ENCODE data around the gene ACBD3. TPM values are rescaled to one million over a fixed set of nuclear protein-coding genes. Genes with fewer than 3 reads are reported as not detected.

ACBD3 gene
- total RNA-seq, 2 donors from 2014 or later: 27.0 to 34.3 TPM

DNA sequence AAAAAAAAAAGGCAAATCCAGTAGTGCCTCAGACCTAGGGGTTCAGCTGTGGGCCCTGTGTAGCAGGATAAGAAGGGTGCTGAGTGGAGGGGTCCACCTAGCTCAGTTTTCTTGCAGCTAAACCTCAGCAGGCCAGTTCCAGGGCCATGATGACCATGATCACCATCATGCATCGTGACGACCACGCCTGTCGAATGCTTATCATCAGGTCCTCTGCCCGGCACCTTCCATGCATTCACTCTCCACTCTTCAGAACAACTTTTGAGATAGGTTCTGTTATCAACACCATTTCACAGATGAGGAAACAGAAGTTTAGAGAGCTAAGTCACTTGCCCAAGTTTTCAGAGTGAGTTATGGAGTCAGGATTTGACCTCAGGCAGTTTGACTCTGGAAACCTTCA lies 54.9 kb downstream of the ACBD3 start:
- Histone ChIP-seq H3K36me3 (replicated peaks in 1 of 2; ENCODE audit: insufficient read depth in 1 of 2, low read depth in 2 of 2) (no peaks in the 10 kb centered on the region), H3K27me3 (no peaks in the 10 kb centered on the region), H3K27ac (no peak overlapping the region), H3K4me1 (peaks cover 56% of the 10 kb centered on the region), H3K9me3 (no peaks in the 10 kb centered on the region), H3K4me3 (no peak overlapping the region)
- 91 to 96% methylated on average over 5 of the region's 5 CpGs for WGBS, 2 donors
- intact Hi-C loops (cut with DNase I): no loop called here
- ATAC-seq (no peak), DNase-seq (no peak)
- TF ChIP-seq, protein P1, sequence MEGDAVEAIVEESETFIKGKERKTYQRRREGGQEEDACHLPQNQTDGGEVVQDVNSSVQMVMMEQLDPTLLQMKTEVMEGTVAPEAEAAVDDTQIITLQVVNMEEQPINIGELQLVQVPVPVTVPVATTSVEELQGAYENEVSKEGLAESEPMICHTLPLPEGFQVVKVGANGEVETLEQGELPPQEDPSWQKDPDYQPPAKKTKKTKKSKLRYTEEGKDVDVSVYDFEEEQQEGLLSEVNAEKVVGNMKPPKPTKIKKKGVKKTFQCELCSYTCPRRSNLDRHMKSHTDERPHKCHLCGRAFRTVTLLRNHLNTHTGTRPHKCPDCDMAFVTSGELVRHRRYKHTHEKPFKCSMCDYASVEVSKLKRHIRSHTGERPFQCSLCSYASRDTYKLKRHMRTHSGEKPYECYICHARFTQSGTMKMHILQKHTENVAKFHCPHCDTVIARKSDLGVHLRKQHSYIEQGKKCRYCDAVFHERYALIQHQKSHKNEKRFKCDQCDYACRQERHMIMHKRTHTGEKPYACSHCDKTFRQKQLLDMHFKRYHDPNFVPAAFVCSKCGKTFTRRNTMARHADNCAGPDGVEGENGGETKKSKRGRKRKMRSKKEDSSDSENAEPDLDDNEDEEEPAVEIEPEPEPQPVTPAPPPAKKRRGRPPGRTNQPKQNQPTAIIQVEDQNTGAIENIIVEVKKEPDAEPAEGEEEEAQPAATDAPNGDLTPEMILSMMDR (IDR thresholded peaks at IDR 0.05): no peak
- TF ChIP-seq POLR2A (IDR thresholded peaks at IDR 0.05): no peak

DNA sequence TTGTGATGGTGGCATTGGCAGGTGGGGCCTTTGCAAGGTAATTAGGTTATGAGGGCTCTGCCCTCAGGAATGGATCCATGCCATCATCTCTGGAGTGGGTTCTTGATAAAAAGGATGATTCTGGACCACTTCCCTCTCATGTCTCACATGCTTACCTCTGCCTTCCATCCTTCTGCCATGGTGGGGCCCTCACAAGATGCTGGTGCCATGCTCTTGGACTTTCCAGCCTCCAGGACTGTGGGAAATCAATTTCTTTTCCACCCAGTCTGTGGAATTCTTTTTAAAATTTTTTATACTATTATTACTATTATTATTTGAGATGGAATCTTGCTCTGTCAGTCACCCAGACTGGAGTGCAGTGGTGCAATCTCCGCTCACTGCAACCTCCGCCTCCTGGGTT lies 57.3 kb downstream of the ACBD3 start:
- Histone ChIP-seq H3K4me3 (no peak overlapping the region), H3K27me3 (no peaks in the 10 kb centered on the region), H3K4me1 (peaks cover 51% of the 10 kb centered on the region), H3K9me3 (no peaks in the 10 kb centered on the region), H3K36me3 (replicated peaks in 1 of 2; ENCODE audit: insufficient read depth in 1 of 2, low read depth in 2 of 2) (no peaks in the 10 kb centered on the region), H3K27ac (no peak overlapping the region)
- intact Hi-C loops (cut with DNase I): no loop called here
- WGBS, 2 donors: 100% methylated on average over 2 of the region's 2 CpGs
- ATAC-seq (no peak), DNase-seq (peak in 1 of 4 donors; percentile 1)
- TF ChIP-seq POLR2A (IDR thresholded peaks at IDR 0.05): no peak

DNA sequence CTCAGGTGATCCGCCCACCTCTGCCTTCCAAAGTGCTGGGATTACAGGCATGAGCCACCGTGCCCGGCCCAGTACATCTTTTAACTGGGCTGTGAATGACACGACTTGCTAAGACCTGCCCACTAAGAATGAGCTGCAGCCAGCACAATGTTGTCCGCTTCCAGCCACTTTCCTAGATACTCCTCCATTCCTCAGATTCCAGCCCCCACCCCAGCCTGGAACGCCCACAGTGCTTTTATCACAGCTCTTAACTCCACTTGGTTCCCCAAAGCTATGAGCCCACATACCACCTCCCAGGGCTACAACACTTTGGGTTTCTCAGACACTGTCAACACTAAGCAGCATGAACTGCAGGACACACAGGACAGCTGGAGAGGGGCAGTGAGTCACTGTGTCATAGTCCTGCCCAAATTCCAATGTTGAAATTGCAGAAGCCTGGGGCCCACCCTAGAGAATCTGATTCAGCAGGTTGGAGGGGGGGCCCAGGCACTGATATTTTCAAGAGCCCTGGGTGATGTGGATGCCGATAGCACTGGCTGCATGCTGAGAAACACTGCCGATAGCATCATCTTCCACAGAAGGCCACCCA lies 58.0 kb downstream of the ACBD3 start:
- DNase-seq: peak in 1 of 4 donors; percentile 10
- H3K27me3 ChIP-seq: no peaks in the 10 kb centered on the region
- peaks cover 50% of the 10 kb centered on the region for H3K4me1 ChIP-seq
- no peaks in the 10 kb centered on the region for H3K36me3 ChIP-seq (replicated peaks in 1 of 2; ENCODE audit: insufficient read depth in 1 of 2, low read depth in 2 of 2)
- H3K27ac ChIP-seq: peak overlapping the region; percentile 51 to 87 (median 82)
- H3K4me3 ChIP-seq: no peak overlapping the region
- WGBS, 2 donors: 71 to 80% methylated on average over 7 to 8 of the region's 8 CpGs
- ATAC-seq: no peak
- no peaks in the 10 kb centered on the region for H3K9me3 ChIP-seq
- no peak for TF ChIP-seq POLR2A (IDR thresholded peaks at IDR 0.05)
- TF ChIP-seq, protein P1 (IDR thresholded peaks at IDR 0.05): no peak
- intact Hi-C loops (cut with DNase I): no loop called here

DNA sequence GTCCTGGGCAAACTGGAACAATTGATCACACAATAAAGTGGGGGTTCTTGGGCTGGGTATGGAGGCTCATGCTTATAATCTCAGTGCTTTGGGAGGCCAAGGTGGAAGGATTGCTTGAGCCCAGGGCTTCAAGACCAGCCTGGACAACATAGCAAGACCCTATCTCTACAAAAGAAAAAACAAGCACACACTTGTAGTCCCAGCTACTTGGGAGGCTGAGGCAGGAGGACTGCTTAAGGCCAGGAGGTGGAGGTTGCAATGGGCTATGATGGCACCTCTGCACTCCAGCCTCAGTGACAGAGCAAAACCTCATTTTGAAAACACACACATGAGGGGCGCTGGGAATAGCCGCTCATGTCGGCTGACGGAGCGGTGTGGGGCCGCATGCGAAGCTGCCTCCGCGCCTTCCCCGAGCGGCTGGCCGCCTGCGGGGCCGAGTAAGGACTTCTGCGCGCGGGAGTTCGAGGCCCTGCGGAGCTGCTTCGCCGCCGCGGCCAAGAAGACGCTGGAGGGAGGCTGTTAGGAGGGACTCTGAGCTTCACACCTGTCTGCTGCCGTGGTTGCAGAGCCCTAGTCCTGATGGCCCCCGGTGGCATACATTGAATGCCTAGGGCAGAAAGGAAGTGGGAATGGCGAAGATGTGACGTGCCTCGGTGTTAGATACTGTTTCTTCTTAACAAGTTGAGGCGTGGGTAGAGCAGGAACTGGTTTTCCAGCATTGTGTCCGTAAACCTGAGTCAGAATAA lies 59.5 kb downstream of the ACBD3 start:
- no peak overlapping the region for H3K4me3 ChIP-seq
- TF ChIP-seq, protein P1 (IDR thresholded peaks at IDR 0.05): no peak
- no peak for TF ChIP-seq POLR2A (IDR thresholded peaks at IDR 0.05)
- peaks cover 51% of the 10 kb centered on the region for H3K4me1 ChIP-seq
- H3K27me3 ChIP-seq: no peaks in the 10 kb centered on the region
- intact Hi-C loops (cut with DNase I): no loop called here
- peak; percentile 6 for ATAC-seq
- peak overlapping the region; percentile 39 to 87 (median 68) for H3K27ac ChIP-seq
- H3K9me3 ChIP-seq: no peaks in the 10 kb centered on the region
- WGBS, 2 donors: 15 to 53% methylated on average over 6 to 21 of the region's 31 CpGs
- no peaks in the 10 kb centered on the region for H3K36me3 ChIP-seq (replicated peaks in 1 of 2; ENCODE audit: insufficient read depth in 1 of 2, low read depth in 2 of 2)
- peak in 2 of 4 donors; percentile 22 to 35 for DNase-seq

DNA sequence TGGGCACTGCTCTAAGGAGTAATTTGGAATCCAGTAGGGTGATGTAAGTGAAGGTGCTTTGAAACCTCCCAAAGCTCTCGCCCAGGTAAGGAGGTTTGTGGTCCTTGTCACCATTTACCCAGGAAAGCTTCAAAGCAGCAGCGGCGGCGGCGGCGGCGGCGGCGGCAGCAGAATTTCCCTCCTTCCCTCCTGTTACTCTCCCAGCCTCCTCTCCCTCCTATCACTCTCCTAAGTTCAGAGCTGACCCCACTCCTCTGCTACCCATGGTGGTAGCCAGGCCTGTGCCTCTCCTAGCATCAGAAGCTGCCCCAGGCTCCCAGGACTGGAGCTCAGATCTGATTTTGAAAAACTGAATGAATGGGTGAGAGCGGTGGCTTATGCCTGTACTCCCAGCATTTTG lies 60.7 kb downstream of the ACBD3 start:
- DNase-seq (no peak), ATAC-seq (no peak)
- WGBS, 2 donors: 90 to 94% methylated on average over 10 of the region's 10 CpGs
- peaks cover 56% of the 10 kb centered on the region for H3K4me1 ChIP-seq
- no peak for TF ChIP-seq POLR2A (IDR thresholded peaks at IDR 0.05)
- TF ChIP-seq, protein P1 (IDR thresholded peaks at IDR 0.05): no peak
- no peaks in the 10 kb centered on the region for H3K36me3 ChIP-seq (replicated peaks in 1 of 2; ENCODE audit: insufficient read depth in 1 of 2, low read depth in 2 of 2)
- H3K4me3 ChIP-seq: no peak overlapping the region
- intact Hi-C loops (cut with DNase I): no loop called here
- no peaks in the 10 kb centered on the region for H3K9me3 ChIP-seq
- H3K27me3 ChIP-seq: no peaks in the 10 kb centered on the region
- no peak overlapping the region for H3K27ac ChIP-seq

Measured in body of pancreas (tissue), 4 donors.